RPMI8226 (cell line): Measurements from ENCODE around the gene CTDSP2.

Experiments used
- DNase-seq: peaks from one replicate; pipeline ENCODE4 v3.0.0-alpha.2; 2015

The CTDSP2 gene

GRCh38 chr12:57813111-57813970 is 33.2 kb downstream of the CTDSP2 start:
- DNase-seq: no peak

- no peak for DNase-seq
Measured at GRCh38 chr12:57811028-57811755, 35.3 kb downstream of the CTDSP2 start.

GRCh38 chr12:57810450-57810849 is 36.1 kb downstream of the CTDSP2 start:
- DNase-seq: peak; percentile 78

GRCh38 chr12:57809425-57809824 is 37.1 kb downstream of the CTDSP2 start:
- DNase-seq: no peak

- DNase-seq: no peak
Measured at GRCh38 chr12:57808351-57808750, 38.2 kb downstream of the CTDSP2 start.

GRCh38 chr12:57807285-57807684 is 39.2 kb downstream of the CTDSP2 start:
- DNase-seq: no peak

- no peak for DNase-seq
Measured at GRCh38 chr12:57806677-57807076, 39.9 kb downstream of the CTDSP2 start.

GRCh38 chr12:57803319-57803893 is 43.1 kb downstream of the CTDSP2 start:
- DNase-seq: peak; percentile 45

GRCh38 chr12:57802607-57803006 is 43.9 kb downstream of the CTDSP2 start:
- no peak for DNase-seq

- no peak for DNase-seq
Measured at GRCh38 chr12:57800965-57801364, 45.6 kb downstream of the CTDSP2 start.

GRCh38 chr12:57797933-57798332 is 48.6 kb downstream of the CTDSP2 start:
- DNase-seq: no peak

- DNase-seq: no peak
Measured at GRCh38 chr12:57796996-57797395, 49.5 kb downstream of the CTDSP2 start.

GRCh38 chr12:57795354-57795753 is 51.2 kb downstream of the CTDSP2 start:
- no peak for DNase-seq

GRCh38 chr12:57793920-57794319 is 52.6 kb downstream of the CTDSP2 start:
- no peak for DNase-seq

- no peak for DNase-seq
Measured at GRCh38 chr12:57783861-57784260, 62.7 kb downstream of the CTDSP2 start.

GRCh38 chr12:57783466-57783801 is 63.1 kb downstream of the CTDSP2 start:
- no peak for DNase-seq

- peak; percentile 98 for DNase-seq
Measured at GRCh38 chr12:57782608-57783465, 63.7 kb downstream of the CTDSP2 start, which contains the start of gene TSFM. Gene TSFM, plus strand, starts transcription at chr12:57782787. Its CDS starts 15 bp downstream, at chr12:57782802.

GRCh38 chr12:57782243-57782607 is 64.3 kb downstream of the CTDSP2 start:
- no peak for DNase-seq

GRCh38 chr12:57781801-57782200 is 64.7 kb downstream of the CTDSP2 start:
- no peak for DNase-seq

- no peak for DNase-seq
Measured at GRCh38 chr12:57781244-57781643, 65.3 kb downstream of the CTDSP2 start.

GRCh38 chr12:57780284-57780897 is 66.1 kb downstream of the CTDSP2 start:
- DNase-seq: no peak

GRCh38 chr12:57779736-57780135 is 66.8 kb downstream of the CTDSP2 start:
- no peak for DNase-seq
